Measurements from ENCODE around the gene PADI6.

Gene PADI6

DNA sequence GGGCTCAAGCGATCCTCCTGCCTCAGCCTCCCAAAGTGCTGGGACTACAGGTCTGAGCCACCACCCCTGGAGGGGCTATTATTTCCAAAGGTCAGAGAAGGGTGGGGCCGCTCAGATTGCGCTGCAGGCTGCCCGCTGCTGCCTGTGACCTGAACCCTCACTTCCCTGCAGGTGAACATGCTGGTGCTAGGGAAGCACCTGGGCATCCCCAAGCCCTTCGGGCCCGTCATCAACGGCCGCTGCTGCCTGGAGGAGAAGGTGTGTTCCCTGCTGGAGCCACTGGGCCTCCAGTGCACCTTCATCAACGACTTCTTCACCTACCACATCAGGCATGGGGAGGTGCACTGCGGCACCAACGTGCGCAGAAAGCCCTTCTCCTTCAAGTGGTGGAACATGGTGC is 8.6 kb upstream of the PADI6 start:
- H3K4me3 ChIP-seq (ENCODE audit: low read depth, low read length), result no peak overlapping the region
- no peak for DNase-seq (ENCODE audit: low read depth)
- TF ChIP-seq, protein P1, sequence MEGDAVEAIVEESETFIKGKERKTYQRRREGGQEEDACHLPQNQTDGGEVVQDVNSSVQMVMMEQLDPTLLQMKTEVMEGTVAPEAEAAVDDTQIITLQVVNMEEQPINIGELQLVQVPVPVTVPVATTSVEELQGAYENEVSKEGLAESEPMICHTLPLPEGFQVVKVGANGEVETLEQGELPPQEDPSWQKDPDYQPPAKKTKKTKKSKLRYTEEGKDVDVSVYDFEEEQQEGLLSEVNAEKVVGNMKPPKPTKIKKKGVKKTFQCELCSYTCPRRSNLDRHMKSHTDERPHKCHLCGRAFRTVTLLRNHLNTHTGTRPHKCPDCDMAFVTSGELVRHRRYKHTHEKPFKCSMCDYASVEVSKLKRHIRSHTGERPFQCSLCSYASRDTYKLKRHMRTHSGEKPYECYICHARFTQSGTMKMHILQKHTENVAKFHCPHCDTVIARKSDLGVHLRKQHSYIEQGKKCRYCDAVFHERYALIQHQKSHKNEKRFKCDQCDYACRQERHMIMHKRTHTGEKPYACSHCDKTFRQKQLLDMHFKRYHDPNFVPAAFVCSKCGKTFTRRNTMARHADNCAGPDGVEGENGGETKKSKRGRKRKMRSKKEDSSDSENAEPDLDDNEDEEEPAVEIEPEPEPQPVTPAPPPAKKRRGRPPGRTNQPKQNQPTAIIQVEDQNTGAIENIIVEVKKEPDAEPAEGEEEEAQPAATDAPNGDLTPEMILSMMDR (IDR thresholded peaks at IDR 0.05; ENCODE audit: insufficient read depth, low read depth, low read length, missing control alignments), result no peak

DNA sequence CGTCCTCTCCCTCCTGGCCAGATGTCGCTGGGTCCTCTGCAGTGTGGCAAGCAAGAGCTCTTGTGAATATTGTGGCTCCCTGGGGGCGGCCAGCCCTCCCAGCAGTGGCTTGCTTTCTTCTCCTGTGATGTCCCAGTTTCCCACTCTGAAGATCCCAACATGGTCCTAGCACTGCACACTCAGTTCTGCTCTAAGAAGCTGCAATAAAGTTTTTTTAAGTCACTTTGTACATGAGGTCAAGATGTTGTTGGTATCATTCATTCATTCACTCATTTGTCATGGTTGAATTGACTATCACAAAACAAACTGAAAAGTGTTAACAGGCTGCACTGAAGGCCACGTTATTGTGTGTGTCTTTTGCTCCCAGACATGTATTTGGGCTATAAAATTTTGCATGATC is 8.2 kb upstream of the PADI6 start:
- DNase-seq (ENCODE audit: low read depth), result no peak
- TF ChIP-seq, protein P1 (IDR thresholded peaks at IDR 0.05; ENCODE audit: insufficient read depth, low read depth, low read length, missing control alignments), result no peak
- no peak overlapping the region for H3K4me3 ChIP-seq (ENCODE audit: low read depth, low read length)

DNA sequence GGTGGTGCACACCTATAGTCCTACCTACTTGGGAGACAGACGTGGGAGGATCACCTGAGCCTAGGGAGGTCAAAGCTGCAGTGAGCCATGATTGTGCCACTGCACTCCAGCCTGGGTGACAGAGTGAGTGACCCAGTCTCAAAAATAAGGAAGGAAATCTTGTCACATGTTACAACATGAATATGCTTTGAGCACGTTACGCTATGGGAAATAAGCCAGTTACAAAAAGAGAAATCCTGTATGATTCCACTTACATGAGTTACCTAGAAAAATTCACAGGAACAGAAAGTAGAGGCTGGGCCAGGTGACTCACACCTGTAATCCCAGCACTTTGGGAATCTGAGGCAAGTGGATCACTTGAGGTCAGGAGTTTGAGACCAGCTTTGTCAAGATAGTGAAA is 6.7 kb upstream of the PADI6 start:
- no peak for DNase-seq (ENCODE audit: low read depth)
- TF ChIP-seq, protein P1 (IDR thresholded peaks at IDR 0.05; ENCODE audit: insufficient read depth, low read depth, low read length, missing control alignments), result no peak
- no peak overlapping the region for H3K4me3 ChIP-seq (ENCODE audit: low read depth, low read length)

DNA sequence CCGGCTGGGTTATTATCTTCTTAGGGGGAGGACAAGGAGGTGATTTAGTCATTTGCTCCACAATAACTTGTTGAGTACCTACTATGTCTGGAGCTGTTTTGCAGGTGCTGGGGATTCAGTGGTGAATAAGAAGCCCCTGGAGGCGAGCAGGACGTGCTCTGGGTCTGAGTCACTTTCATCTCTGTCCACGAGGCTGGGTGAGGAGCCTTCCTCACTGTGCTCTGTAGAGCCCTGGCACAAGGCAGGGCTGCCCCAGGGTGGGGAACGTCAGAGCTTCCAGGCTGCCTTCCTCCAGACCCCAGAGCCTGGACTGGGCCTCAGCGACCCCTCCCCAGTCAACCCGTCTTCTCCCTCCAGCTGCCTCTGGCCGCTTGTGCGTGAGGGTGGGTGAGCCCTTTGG is 2.5 kb upstream of the PADI6 start:
- H3K4me3 ChIP-seq (ENCODE audit: low read depth, low read length), result no peak overlapping the region
- TF ChIP-seq, protein P1 (IDR thresholded peaks at IDR 0.05; ENCODE audit: insufficient read depth, low read depth, low read length, missing control alignments), result no peak
- DNase-seq (ENCODE audit: low read depth), result no peak

DNA sequence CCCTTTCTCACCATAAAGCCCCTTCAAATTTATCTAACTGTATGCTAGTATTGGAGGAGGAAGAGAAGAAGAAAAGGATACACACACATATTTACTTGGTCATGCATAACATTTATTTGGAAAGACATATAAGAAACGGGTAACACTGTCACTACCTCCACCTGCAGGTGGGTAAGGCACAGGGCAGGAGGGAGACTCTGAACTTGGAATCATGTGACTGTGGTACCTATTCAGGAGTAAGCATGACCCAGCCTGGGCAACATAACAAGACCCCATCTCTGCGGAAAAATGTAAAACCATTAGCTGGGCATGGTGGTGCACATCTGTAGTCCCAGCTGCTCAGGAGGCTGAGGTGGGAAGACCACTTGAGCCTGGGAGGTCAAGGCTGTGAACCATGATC is 1.4 kb upstream of the PADI6 start:
- peak; percentile 16 for DNase-seq (ENCODE audit: low read depth)
- TF ChIP-seq, protein P1 (IDR thresholded peaks at IDR 0.05; ENCODE audit: insufficient read depth, low read depth, low read length, missing control alignments), result peak; percentile 18
- H3K4me3 ChIP-seq (ENCODE audit: low read depth, low read length), result no peak overlapping the region

DNA sequence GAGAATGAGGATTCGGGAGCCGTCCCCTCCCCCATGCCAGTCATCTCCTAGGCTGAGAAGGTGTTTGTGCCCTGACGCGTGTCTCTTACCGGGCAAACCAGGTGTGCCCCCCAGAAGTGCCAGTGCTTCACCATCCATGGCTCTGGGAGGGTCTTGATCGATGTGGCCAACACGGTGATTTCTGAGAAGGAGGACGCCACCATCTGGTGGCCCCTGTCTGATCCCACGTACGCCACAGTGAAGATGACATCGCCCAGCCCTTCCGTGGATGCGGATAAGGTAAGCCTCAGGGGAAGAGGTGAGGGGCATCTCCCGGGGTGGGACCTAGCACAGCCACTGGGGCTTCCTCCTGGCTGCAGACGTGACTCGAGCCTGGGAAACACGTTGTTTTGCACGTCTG is 959 bp downstream of the PADI6 start:
- H3K4me3 ChIP-seq (ENCODE audit: low read depth, low read length), result no peak overlapping the region
- TF ChIP-seq, protein P1 (IDR thresholded peaks at IDR 0.05; ENCODE audit: insufficient read depth, low read depth, low read length, missing control alignments), result no peak
- no peak for DNase-seq (ENCODE audit: low read depth)

DNA sequence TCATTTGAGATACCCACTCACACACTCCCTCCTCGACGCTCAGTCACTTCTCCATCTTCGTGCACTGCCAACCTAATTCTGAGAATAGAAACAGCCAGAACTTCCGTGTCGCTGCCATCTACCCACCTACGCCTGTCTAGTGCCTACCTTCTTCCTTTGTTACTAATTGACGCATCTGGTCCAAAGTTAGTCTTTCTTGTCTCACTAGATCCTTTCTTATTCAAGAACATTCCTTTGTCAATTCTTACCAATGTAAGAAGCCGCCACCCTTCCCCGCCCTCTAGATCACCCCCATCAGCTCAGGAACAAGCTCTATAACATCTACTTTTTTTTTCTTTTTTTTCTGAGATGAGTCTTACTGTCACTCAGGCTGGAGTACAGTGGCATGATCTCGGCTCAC is 3.7 kb downstream of the PADI6 start:
- no peak for DNase-seq (ENCODE audit: low read depth)

More for the DNA sequence above, 3.7 kb downstream of the PADI6 start:
- TF ChIP-seq, protein P1 (IDR thresholded peaks at IDR 0.05; ENCODE audit: insufficient read depth, low read depth, low read length, missing control alignments), result no peak
- no peak overlapping the region for H3K4me3 ChIP-seq (ENCODE audit: low read depth, low read length)

All from GM12865 (cell line).